HG03135 (cell line): Measurements from ENCODE around the gene VRK2.
"Not testable (repeated sequence)": the region's sequence is repeated elsewhere in the genome, so short reads cannot be mapped to it uniquely, and the experiment has no call there.

Source experiments
- ATAC-seq: cut with Tn5 transposase; IDR thresholded peaks from one replicate; pipeline ENCODE4 v1.9.1; 2021; ENCODE audit warnings: mild to moderate bottlenecking, moderate library complexity; ENCODE audit not compliant: unreplicated experiment

Gene VRK2

DNA sequence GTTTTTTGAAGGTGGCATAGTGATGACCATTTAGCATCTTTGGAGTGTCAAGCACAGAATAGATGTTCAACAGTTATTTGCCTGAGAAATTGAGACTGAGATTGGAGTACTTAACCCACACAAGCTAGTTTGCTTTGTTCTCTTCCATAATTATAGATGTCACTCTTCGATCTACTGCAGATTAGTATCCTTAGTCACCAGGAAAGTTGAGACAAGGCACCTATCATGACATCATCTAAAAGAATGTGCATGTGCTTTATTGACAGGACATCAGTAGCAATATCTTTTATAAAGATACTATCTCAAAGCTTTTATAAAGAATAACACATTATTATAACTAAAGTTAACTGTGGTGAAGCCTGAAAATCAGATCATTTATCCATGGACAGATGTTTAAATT lies 6.4 kb downstream of the VRK2 start:
- no peak for ATAC-seq

DNA sequence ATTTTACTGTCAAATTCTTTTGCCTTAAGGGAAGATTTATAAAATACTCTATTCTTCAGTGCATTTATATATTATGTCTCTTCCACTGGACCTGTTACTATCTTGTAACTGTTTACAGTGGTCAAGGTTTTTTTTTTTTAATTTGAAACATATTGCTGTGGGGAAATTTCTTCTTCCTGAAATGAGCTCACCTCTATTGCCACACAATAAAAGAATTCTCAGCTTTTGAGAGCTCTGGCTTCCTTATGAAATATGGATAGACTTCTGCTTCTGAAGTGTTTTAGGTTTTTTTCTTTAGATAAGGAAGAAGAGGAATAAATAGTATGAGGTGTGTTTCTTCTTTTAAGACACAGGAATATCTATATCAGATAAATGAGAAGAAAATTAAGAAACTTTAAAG lies 7.7 kb downstream of the VRK2 start:
- no peak for ATAC-seq

DNA sequence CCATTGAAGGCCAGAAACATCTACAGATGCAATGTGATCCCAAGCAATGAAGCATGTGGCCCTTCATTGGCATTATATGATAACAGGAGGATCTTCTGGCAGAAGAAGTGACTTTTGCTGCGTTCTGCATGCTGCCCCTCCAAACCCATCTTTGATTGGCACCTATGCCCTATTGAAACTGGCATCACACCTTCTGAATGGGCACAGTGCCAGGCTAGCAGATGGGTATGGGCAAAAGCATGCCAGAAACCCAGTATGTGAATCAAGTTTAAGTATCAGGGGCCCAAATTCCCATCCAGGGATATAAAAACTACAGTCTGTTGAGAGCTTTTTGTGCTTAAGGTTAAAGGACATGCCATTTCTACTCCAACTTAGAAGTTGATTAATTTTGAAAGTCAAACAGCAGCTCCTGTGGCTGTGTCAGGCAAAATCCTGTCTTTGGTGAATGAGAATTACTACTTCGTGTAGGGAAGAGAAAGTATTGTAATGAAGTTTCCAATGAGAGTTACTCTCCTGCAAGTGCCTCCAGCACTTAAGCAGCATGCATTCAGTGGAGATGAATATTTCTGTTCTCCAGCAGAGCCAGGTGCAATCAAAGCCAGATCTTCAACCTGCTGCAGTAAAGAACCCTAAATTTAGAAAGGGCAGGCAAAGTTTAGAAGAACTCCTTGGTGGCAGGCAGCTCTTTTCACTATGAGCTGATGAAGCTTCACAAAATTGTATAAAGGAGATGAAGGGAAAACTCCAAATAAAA lies 8.6 kb downstream of the VRK2 start:
- no peak for ATAC-seq

DNA sequence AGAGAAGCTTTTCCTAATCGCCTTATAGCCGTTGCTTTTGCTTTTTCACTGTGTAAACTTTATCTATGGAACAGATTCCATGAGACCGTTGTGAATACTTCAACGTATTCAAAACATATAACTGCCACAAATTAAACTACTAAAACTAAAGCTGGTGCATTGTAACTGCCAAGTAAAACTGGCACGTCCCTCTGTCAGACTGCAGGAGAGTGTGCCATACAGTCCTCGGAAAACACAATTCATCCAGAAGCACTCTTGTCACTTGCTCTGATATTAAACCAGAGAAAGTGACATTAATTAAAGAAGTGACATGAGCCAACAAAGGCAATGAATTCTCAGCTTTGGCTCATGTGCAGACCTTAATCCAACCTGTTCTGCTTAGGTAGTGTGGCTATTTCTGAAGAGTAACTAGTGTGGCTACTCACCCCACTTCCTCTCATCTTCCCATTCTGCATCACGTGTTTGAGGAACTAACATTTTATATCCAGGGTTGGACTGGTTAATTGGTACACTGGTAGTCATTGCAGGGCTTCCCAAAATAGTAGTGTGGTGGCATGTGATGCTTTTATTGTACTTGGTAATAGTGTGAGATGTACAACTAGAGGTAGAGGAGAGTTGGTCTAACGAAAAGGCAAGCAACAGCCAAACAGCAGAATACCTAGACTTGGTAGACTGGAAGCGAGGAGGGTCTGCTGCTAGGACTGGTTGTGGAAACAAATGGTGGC lies 9.7 kb downstream of the VRK2 start:
- ATAC-seq, result no peak

GRCh38 chr2:58057707-58058530 lies 11.3 kb downstream of the VRK2 start:
- ATAC-seq, result no peak

GRCh38 chr2:58063641-58064040 lies 17.0 kb downstream of the VRK2 start:
- ATAC-seq, result no peak

DNA sequence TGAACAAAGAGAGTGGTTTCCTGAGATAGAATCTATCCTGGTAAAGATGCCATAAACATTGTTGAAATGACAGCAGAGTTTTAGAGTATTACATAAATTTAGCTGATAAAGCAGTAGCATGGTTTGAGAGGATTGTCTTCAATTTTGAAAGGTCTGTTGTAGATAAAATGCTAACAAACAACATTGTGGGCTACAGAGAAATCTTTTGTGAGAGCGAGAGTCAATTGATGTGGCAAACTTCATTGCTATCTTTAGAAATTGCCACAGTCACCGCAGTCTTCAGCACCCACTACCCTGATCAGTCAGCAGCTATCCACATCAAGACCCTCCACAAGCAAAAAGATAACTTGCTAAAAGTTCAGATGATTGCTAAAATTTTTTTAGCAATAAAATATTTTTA lies 17.5 kb downstream of the VRK2 start:
- no peak for ATAC-seq

GRCh38 chr2:58065248-58065647 lies 18.6 kb downstream of the VRK2 start:
- ATAC-seq, result no peak

DNA sequence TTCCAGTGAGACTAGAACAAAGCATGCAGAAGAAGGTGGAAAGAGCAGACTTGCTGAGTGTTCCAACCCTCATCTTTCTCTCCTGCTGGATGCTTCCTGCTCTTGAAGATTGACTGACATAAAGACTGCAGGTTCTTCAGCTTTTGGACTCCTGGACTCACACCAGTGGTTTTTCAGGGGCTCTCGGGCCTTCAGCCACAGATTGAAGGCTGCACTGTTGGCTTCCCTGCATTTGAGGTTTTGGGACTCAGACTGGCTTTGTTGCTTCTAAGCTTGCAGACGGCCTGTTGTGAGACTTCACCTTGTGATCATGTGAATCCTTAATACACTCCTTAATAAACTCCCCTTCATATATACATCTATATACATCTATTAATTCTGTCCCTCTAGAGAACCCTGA lies 20.4 kb downstream of the VRK2 start:
- no peak for ATAC-seq

- no peak for ATAC-seq
Measured at GRCh38 chr2:58070765-58071164, 24.2 kb downstream of the VRK2 start.

GRCh38 chr2:58072102-58072501 lies 25.5 kb downstream of the VRK2 start:
- ATAC-seq, result no peak

DNA sequence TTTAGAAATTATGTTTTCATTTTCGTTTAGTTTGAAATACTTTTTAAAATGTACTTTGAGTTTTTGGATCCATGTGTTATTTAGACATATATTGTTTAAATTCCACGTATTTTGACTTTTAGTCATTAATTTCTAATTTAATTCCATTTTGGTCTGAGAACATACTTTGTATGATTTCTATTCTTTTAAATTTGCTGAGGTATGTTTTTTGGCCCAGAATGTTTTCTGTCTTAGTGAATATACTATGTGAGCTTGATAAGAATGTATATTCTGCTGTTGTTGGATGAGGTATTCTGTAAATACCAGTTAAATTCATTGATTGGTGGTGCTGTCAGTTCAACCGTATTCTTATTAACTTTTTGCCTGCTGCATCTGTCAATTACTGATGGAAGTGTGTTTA lies 26.4 kb downstream of the VRK2 start:
- no peak for ATAC-seq

GRCh38 chr2:58073751-58074150 lies 27.1 kb downstream of the VRK2 start:
- no peak for ATAC-seq

DNA sequence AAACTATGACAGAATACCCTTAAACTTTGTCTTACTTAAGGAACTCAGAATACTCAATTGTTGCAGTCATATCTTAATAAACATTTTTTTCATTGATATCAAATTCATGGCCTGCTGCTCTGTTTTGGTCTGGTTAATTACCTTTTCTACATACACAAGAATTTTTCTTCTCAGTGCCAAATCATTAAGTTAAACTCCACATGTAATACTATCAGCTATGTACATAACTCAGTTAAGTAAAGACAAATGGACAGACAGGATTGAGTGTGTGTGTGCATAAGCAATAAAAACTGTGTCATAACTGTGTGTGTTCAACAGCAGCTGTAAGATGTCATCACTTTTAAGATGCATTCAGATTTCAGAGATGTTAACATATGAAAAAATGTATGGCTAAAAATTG lies 34.4 kb downstream of the VRK2 start:
- ATAC-seq, result no peak

DNA sequence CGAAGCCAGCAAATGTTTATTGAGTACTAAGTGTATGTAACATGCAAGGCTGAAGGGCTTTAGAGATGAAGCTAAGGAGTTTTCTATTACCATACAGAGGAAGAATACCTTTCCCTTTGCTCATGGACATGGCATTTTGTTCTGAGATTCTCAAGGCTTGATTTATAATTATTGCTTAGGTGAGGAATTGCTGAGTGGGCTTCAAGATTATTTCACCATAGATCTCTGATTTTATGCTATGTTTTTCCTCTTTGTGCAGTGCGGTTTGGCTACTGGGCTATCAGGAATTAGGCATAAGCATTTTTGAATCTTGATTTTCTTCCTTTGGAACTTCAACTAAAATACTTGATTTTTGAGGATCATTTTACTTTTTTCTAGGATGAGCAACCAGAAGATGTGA lies 42.5 kb downstream of the VRK2 start:
- ATAC-seq, result no peak

DNA sequence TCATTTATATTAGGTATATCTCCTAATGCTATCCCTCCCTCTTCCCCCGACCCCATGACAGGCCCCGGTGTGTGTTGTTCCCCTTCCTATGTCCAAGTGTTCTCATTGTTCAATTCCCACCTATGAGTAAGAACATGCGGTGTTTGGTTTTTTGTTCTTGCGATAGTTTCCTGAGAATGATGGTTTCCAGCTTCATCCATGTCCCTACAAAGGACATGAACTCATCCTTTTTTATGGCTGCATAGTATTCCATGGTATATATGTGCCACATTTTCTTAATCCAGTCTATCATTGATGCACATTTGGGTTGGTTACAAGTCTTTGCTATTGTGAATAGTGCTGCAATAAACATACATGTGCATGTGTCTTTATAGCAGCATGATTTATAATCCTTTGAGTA lies 46.2 kb downstream of the VRK2 start:
- not testable (repeated sequence) for ATAC-seq

DNA sequence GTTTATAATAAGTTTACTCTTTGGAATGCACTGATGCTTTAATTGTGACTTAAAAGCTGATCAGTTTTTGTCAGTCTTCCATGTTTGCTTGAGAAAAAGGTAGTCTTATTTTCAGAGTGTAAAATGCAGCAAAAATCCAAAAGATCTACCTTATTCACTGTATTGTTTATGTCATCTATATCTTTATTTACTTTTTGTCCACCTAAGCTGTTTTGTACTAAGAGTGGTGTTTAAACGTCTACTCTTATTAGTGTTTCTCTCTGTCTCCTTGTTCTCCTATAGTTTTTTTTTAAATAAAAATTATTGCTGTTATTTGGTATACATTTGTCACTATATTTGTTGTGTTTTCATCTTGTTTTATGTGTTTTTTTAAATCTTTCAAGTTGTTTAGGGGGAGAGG lies 50.4 kb downstream of the VRK2 start:
- ATAC-seq, result no peak

DNA sequence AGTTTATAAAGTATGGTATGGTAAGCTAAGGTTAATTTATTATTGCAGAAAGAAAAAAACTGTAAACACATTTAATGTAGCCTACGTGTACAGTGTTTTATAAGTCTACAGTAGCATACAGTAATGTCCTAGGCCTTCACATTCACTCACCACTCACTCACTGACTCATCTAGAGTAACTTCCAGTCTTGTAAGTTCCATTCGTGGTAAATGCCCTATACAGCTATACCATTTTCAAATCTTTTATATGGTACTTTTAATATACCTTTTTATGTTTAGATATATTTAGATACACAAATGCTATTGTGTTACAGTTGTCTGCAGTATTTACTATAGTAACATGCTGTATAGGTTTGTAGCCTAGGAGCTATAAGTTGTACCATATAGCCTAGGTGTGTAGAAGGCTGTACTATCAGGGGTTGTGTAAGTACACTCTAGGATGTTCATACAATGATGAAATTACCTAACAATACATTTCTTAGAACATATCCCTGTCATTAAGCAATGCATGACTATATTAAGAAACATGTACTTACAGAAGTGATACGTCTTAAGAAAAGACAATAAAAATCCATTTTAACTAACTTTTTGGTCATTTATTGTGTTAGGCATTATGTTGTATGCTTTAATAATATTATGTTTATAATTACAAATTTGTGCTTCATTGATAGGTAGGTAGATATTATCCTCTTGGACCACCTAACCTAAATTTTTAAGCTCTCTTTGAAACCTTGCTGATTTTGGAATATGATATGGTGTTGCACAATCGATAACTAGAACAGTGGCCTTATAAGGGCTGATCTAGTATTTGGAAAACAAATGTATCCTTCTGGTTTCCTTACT lies 51.9 kb downstream of the VRK2 start:
- no peak for ATAC-seq

- no peak for ATAC-seq
Measured at GRCh38 chr2:58099096-58099769, 52.6 kb downstream of the VRK2 start.

DNA sequence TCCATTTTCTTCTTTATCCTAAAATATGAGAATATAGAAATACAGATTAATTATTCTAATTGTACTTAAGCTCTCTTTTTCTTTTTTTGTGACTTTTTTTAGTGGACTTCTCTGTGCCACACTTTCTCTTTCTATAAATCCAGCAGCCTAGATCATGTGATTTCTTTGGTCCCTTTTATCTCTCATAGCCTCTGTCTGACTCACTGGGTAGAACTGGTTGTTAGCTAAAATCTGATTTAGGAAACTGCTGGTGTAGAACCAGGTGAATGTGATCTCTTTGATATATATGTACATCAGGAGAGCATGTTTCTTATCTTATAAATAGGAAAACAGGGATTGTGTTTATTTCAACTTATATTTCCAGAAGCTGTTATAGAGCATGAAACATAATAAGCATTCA lies 54.9 kb downstream of the VRK2 start:
- ATAC-seq, result no peak
